ENCODE results near the gene USP51.

GRCh38 chrX:55451141-55451540, 38.5 kb downstream of the USP51 start:
- TF ChIP-seq CTCF (conservative IDR thresholded peaks at IDR 0.05 in 1 of 2, IDR thresholded peaks at IDR 0.05 in 1 of 2; ENCODE audit: low read depth in 1 of 2, low read length in 2 of 2), result no peak
- no peak for TF ChIP-seq EZH2 (IDR thresholded peaks at IDR 0.05; ENCODE audit: low read length, missing control alignments)

Measured in fibroblast of lung (primary cell).